Psoas muscle (tissue), 8 donors: ENCODE measurements around the gene EXOSC1. TPM values are rescaled to one million over a fixed set of nuclear protein-coding genes. Genes with fewer than 3 reads are reported as not detected.

Experiments
- ATAC-seq, 4 donors: fragments of 200-7000 bp; cut with Tn5 transposase; one replicate each; pipeline ENCODE4 v1.9.1; 2020; ENCODE audit warnings: moderate library complexity in 3 of 4, mild to moderate bottlenecking in 2 of 4
- DNase-seq, 2 donors: peaks; one replicate each; pipeline ENCODE4 v3.0.0-alpha.2; 2020
- H3K27ac ChIP-seq: fragments of 200-600 bp; one replicate; pipeline ENCODE4 v1.8.0; 2022
- H3K27me3 ChIP-seq, 3 donors: fragments of 200-600 bp in 1 of 3; one replicate each; pipeline versions ENCODE4 v1.6.1 to v1.8.0; 2013 to 2022; ENCODE audit warnings: low read length in 2 of 3, mild to moderate bottlenecking in 2 of 3, moderate library complexity in 1 of 3; ENCODE audit not compliant: insufficient read depth in 3 of 3
- H3K36me3 ChIP-seq, 2 donors: fragments of 200-600 bp in 1 of 2; one replicate each; pipeline versions ENCODE4 v1.6.1 to v1.8.0; 2013 to 2022; ENCODE audit warnings: low read depth in 1 of 2, mild to moderate bottlenecking in 1 of 2, moderate library complexity in 1 of 2; ENCODE audit not compliant: insufficient read depth in 1 of 2
- H3K4me1 ChIP-seq: fragments of 200-600 bp; one replicate; pipeline ENCODE4 v1.8.0; 2022
- H3K4me3 ChIP-seq: fragments of 200-600 bp; one replicate; pipeline ENCODE4 v1.8.0; 2022; ENCODE audit warnings: mild to moderate bottlenecking
- H3K9me3 ChIP-seq: fragments of 200-600 bp; one replicate; pipeline ENCODE4 v1.8.0; 2022
- WGBS, 3 donors: extraction: QIAGEN DNeasy Blood & Tissue Kit; methylation state at CpG; one replicate each; pipeline versions ENCODE4 v1.1.6 to v1.1.7; 2013; 5-methylcytosine and 5-hydroxymethylcytosine counted together
- intact Hi-C, 2 donors: fragments of 100-400 bp; cut with DNase I; formaldehyde crosslinking; loops; one replicate each; pipeline versions ENCODE4 v1.11.0 to v1.14.2; 2022
- polyA plus RNA-seq, 3 donors: library from polyadenylated mRNA; stranded (reverse); fragments of 200-250 nt; gene quantifications; one replicate each; pipeline ENCODE4 v1.2.3, GENCODE V29; 2013
- total RNA-seq, 4 donors: library from RNA; stranded (reverse); fragmentation: NEBNext Ultra II Directional in 2 of 4; extraction: Animal tissue kit (Norgen Biotek cat#: 25700) in 2 of 4; gene quantifications; one replicate each; pipeline versions ENCODE4 v1.2.1 to v1.2.4, GENCODE V29; 2021 to 2023
- TF ChIP-seq, protein P1 (sequence below): fragments of 200-600 bp; IDR thresholded peaks from one replicate; pipeline ENCODE4 v1.8.0; 2022; ENCODE audit warnings: antibody characterized with exemption
- donor health status: healthy with polysubstance abuse.
- donor health status: DM: no; HTN: no; CAD: no; lungs with moderate emphysema.
- donor health status: Bipolar disorder and iron deficiency.
- donor health status: healthy.
- donor health status: DM: yes; HTN: yes; CAD: no.
- donor health status: DM: no; HTN: no; CAD: no.
- donor health status: DM: no; HTN: no; CAD: no.
- donor health status: DM: yes; HTN: yes; CAD: no.

EXOSC1 gene
- total and polyA plus RNA-seq, 7 donors: 14.0 to 36.5 (median 20.4) TPM

GRCh38 chr10:97400665-97401454 is 44.9 kb downstream of the EXOSC1 start, which contains the start of gene RRP12:
Gene RRP12, minus strand, starts transcription at chr10:97401340. Its CDS starts 109 bp downstream, at chr10:97401231.
- H3K36me3 ChIP-seq: peaks cover 2 to 34% of the 10 kb centered on the region in 2 donors
- H3K4me3 ChIP-seq: peak within 1 kb of the TSS; percentile 96
- intact Hi-C loops: loop anchor here in 1 of 2 donors (10.0 kb wide), 1 partner anchor 214 kb away; no protein-coding TSS in a partner anchor
- H3K9me3 ChIP-seq: no peaks in the 10 kb centered on the region
- peak within 1 kb of the TSS; percentile 97 for H3K27ac ChIP-seq
- no peaks in the 10 kb centered on the region for H3K27me3 ChIP-seq
- TF ChIP-seq, protein P1, sequence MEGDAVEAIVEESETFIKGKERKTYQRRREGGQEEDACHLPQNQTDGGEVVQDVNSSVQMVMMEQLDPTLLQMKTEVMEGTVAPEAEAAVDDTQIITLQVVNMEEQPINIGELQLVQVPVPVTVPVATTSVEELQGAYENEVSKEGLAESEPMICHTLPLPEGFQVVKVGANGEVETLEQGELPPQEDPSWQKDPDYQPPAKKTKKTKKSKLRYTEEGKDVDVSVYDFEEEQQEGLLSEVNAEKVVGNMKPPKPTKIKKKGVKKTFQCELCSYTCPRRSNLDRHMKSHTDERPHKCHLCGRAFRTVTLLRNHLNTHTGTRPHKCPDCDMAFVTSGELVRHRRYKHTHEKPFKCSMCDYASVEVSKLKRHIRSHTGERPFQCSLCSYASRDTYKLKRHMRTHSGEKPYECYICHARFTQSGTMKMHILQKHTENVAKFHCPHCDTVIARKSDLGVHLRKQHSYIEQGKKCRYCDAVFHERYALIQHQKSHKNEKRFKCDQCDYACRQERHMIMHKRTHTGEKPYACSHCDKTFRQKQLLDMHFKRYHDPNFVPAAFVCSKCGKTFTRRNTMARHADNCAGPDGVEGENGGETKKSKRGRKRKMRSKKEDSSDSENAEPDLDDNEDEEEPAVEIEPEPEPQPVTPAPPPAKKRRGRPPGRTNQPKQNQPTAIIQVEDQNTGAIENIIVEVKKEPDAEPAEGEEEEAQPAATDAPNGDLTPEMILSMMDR: no peak
- ATAC-seq (peak; percentile 94 to 95 (median 94)), DNase-seq (peak; percentile 72 to 84)
- WGBS, 3 donors: 0 to 1% (median 1%) methylated on average over 39 of the region's 39 CpGs
- H3K4me1 ChIP-seq: peaks cover 14% of the 10 kb centered on the region

GRCh38 chr10:97399843-97400545 is 45.8 kb downstream of the EXOSC1 start:
- ATAC-seq: peak; percentile 85 to 91 (median 86)
- 18 to 26% (median 24%) methylated on average over 20 to 21 of the region's 21 CpGs for WGBS, 3 donors
- H3K4me1 ChIP-seq: peaks cover 14% of the 10 kb centered on the region
- TF ChIP-seq, protein P1: no peak
- intact Hi-C loops: loop anchor here in 1 of 2 donors (10.0 kb wide), 1 partner anchor 215 kb away; no protein-coding TSS in a partner anchor
- DNase-seq: peak; percentile 51 to 78
- peak overlapping the region; percentile 97 for H3K27ac ChIP-seq
- H3K9me3 ChIP-seq: no peaks in the 10 kb centered on the region
- H3K4me3 ChIP-seq: peak overlapping the region; percentile 96
- no peaks in the 10 kb centered on the region for H3K27me3 ChIP-seq
- H3K36me3 ChIP-seq: peaks cover 2 to 42% of the 10 kb centered on the region in 2 donors

GRCh38 chr10:97396056-97396455 is 49.8 kb downstream of the EXOSC1 start:
- Histone ChIP-seq H3K4me1 (peaks cover 14% of the 10 kb centered on the region), H3K9me3 (no peaks in the 10 kb centered on the region), H3K27ac (no peak overlapping the region), H3K36me3 (peaks cover 6 to 82% of the 10 kb centered on the region in 2 donors), H3K4me3 (no peak overlapping the region), H3K27me3 (no peaks in the 10 kb centered on the region)
- DNase-seq (no peak), ATAC-seq (no peak)
- intact Hi-C loops: no loop called here
- TF ChIP-seq, protein P1: no peak
- 74 to 100% (median 75%) methylated on average over 4 of the region's 4 CpGs for WGBS, 3 donors

DNA sequence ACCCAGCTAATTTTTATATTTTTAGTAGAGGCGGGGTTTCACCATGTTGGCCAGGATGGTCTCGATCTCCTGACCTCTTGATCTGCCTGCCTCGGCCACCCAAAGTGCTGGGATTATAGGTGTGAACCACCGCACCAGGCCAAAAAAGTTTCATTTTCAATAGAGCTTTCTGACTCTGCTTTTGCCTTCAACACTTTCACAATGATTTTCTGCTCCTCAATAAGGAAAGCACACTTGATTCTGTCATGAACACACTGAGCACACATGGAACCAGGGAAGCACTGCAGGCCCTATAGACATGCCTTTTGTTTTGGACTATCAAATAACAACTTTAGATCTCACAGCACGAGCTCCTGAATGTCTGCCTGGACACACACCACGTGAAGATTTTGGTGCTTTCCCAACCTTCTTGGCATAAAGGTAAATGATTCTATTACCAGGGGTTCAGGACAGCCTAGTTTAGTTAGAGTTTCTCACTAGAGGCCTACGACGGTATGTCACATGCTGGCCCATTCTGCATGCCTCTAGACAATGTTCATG is 52.7 kb downstream of the EXOSC1 start:
- TF ChIP-seq, protein P1: no peak
- Histone ChIP-seq H3K36me3 (peaks cover 10 to 97% of the 10 kb centered on the region in 2 donors), H3K4me1 (no peaks in the 10 kb centered on the region), H3K27me3 (no peaks in the 10 kb centered on the region), H3K9me3 (no peaks in the 10 kb centered on the region), H3K4me3 (no peak overlapping the region), H3K27ac (peak overlapping the region; percentile 41)
- intact Hi-C loops: no loop called here
- 68 to 83% (median 71%) methylated on average over 8 of the region's 8 CpGs for WGBS, 3 donors
- ATAC-seq (peak; percentile 31 to 80 (median 53)), DNase-seq (no peak)
